HG02884 (cell line): ENCODE measurements around the gene OR10H1.
"Not testable (repeated sequence)": the region's sequence is repeated elsewhere in the genome, so short reads cannot be mapped to it uniquely, and the experiment has no call there.

Experiments
- ATAC-seq: cut with Tn5 transposase; IDR thresholded peaks from one replicate; pipeline ENCODE4 v1.9.1; 2021; ENCODE audit warnings: mild to moderate bottlenecking, moderate library complexity; ENCODE audit not compliant: unreplicated experiment

OR10H1 gene

DNA sequence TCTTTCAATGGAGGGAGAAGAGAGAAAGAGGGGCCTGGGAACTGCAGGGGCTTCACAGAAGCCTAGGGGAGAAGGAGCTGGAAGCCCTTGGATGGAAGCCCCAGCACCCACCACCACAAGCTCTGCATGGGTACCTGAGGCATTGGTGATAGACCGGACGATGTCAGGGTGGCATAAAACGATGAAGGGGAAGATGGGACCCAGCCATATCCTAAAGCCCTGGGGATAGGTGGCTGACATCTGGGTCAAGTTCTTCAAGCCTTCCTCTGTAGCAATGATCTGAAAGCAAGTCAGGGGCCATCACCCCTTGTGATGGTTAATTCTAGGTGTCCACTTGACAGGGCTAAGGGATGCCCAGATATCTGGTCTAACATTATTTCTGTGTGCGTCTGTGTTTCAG lies 39.2 kb downstream of the OR10H1 start:
- ATAC-seq = no peak

DNA sequence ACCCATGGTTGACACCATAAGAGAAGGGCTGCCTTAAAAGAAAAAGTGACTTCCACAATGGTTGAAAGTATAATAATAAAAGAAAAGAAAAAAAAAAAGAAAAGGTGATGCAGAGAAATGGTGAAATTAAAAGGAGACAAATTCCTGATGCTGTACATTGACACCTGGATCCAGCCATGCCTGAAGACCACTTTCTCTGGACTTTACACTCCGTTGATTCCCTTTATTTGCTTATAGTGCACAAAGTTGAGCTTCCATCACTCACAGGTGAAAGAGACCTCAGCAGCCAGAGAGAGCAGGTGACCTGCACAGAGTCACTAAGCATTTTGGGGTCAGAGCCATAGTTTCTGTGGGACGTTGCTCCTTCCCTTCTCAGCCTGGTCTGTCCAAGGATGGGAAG lies 40.2 kb downstream of the OR10H1 start:
- ATAC-seq = no peak

DNA sequence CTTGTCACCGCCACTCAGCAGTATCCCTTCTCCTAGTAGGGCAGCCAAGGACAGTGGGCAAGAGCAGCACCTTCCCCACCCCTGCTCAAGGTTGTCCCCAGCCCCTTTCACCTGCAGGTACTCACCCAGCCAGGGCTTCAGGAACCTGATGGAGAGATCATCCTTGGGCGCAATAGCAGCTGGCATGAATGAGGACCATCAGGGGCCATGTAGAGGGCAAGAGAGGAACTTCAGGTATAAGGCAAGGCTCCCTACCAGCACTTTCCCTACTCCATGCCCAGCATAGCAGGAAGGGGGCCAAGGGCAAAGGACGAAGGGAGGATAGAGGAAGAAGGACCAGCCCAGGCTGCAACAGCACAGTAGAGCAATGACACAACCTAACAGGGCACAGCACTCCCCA lies 41.3 kb downstream of the OR10H1 start:
- ATAC-seq = not testable (repeated sequence)

DNA sequence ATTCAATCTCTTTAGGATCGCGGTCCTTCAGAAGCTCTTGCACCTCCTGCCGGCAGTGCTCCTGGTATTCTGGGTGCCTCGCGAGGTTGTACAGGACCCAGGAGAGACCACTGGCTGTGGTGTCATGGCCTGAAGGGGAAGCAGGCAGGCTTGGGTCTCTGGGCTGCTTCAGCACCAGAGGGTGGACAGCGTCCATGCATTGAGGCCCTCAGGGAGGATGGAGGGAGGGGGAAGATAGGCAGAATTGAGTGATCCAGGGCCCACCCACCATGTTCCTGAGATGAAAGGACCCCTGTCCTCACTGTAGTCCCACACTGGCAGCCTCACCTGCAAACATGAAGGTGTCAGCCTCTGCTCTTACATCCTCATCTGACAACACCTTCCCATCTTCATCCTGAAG lies 45.9 kb downstream of the OR10H1 start:
- no peak for ATAC-seq

DNA sequence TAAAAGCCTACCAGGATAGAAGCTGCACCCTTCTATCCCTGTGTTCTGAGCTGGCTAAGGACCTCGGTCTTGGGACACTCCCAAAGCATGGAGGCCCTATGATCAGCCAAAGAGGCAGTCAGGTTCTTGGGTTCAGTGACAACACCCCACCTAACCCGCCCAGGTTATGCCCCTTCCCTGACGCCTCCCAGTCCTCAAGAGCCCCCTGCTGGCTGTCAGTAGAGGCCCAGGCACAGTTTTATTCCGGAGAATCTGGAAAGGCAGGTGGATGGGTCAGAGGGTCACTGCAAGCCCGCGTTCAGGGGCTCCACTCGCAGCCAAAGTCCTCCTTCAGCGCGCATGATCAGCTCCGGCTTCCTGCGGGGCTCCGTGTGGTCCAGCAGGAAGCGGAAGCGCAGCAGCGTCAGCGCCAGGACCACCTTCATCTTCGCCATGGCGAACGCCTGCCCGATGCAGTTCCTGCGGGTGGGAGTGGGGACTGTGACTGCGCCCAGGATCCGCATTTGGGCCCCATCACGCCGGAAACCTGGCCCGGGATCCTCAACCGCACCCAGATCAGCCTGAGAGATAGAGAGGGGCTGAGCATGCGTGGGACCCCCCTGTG lies 55.4 kb downstream of the OR10H1 start:
- ATAC-seq = no peak

DNA sequence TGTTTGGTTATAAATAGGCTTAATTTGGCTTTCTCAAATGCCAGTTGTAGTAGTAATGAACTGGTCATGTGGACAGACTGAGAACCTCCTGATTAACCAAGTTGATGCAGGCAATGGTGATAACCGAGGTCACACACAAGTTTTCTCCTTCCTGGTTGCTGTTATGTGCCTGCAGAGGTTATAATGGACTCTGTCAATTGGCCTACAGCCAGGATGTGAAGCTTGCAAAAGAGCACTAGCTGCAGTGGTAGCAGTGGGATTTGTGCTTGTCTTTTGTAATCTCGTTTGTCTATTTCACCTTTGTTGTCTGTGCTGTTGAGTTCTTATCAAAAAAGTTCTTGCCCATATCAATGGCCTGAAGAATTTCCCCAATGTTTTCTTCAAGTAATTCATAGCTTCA lies 57.1 kb downstream of the OR10H1 start:
- ATAC-seq = no peak
